Prostate gland (tissue), 2 donors: ENCODE data around the gene GABRR1. TPM values are rescaled to one million over a fixed set of nuclear protein-coding genes. Genes with fewer than 3 reads are reported as not detected.

Experiments
- DNase-seq: peaks from one replicate; pipeline ENCODE4 v3.0.0-alpha.2; 2019; ENCODE audit warnings: low spot score
- H3K27ac ChIP-seq, 2 donors: fragments of 200-600 bp; sonication (generic); 2 replicates each; pipeline ENCODE4 v1.5.1; 2017 to 2019
- H3K27me3 ChIP-seq: fragments of 200-600 bp; sonication (generic); replicated peaks from 2 replicates; pipeline ENCODE4 v1.5.1; 2019; ENCODE audit not compliant: insufficient read depth
- H3K36me3 ChIP-seq, 2 donors: fragments of 200-600 bp; sonication (generic); 1 replicate in 1 of 2; 2 replicates in 1 of 2; pipeline versions ENCODE4 v1.5.1 to v1.8.1; 2017 to 2019
- H3K4me1 ChIP-seq: fragments of 200-600 bp; sonication (generic); replicated peaks from 2 replicates; pipeline ENCODE4 v1.5.1; 2019
- H3K4me3 ChIP-seq, 2 donors: fragments of 200-600 bp; sonication (generic); 2 replicates each; pipeline ENCODE4 v1.5.1; 2017 to 2019
- H3K9me3 ChIP-seq: fragments of 200-600 bp; sonication (generic); 2 replicates; pipeline ENCODE4 v1.5.1; 2017
- POLR2A ChIP-seq: fragments of 450-650 bp; IDR thresholded peaks from one replicate; pipeline ENCODE4 v1.6.1; 2016; ENCODE audit warnings: antibody characterized with exemption, mild to moderate bottlenecking
- POLR2AphosphoS5 ChIP-seq: sonication (generic); formaldehyde crosslinking; IDR thresholded peaks from one replicate; pipeline ENCODE4 v1.6.1; 2017; ENCODE audit warnings: antibody characterized with exemption
- WGBS: methylation state at CpG from one replicate; pipeline ENCODE4 v1.1.5; 2018; 5-methylcytosine and 5-hydroxymethylcytosine counted together
- intact Hi-C: fragments of 100-400 bp; cut with DNase I; formaldehyde crosslinking; loops from one replicate; pipeline ENCODE4 v1.14.2; 2022
- total RNA-seq, 2 donors: library from RNA; depleted of rRNA; stranded (reverse); fragments of >200 nt; gene quantifications; one replicate each; pipeline ENCODE4 v1.1.0, GENCODE V29; 2016
- TF ChIP-seq, protein P1 (sequence below), 4 experiments: fragments of 200-600 bp in 2 of 4; fragments of 450-650 bp in 2 of 4; sonication (generic) in 2 of 4; IDR thresholded peaks; 1 replicate in 3 of 4; 2 replicates in 1 of 4; pipeline ENCODE4 v1.5.1; 2016 to 2019; ENCODE audit warnings: antibody characterized with exemption in 4 of 4, mild to moderate bottlenecking in 2 of 4, moderate library complexity in 2 of 4

Gene GABRR1
- total RNA-seq, 2 donors from 2014 or later, result 0.97 TPM; not detected in 1

DNA sequence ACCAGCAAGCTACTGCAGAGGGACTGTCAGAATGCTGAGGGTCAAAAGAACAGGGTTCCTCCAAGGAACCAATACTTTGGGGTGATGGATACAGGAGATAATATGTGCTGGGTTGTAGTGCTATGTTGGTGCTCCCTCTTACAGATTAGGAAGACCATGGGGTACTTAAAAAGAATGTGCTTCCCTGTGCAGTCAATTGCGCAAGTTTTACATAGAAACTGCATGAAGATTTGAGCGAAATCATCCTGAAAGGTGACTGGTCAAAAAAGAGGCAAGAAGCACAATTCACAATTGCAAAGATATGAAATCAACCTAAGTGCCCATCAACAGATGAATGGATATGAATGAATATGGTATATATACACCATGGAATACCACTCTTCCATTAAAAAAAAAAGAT, 33.9 kb downstream of the GABRR1 start:
- no peaks in the 10 kb centered on the region for H3K9me3 ChIP-seq
- no peak for DNase-seq
- no peaks in the 10 kb centered on the region for H3K27me3 ChIP-seq
- 48% methylated on average over 2 of the region's 2 CpGs for WGBS
- no peaks in the 10 kb centered on the region for H3K36me3 ChIP-seq
- no peak for TF ChIP-seq POLR2AphosphoS5
- TF ChIP-seq, protein P1, sequence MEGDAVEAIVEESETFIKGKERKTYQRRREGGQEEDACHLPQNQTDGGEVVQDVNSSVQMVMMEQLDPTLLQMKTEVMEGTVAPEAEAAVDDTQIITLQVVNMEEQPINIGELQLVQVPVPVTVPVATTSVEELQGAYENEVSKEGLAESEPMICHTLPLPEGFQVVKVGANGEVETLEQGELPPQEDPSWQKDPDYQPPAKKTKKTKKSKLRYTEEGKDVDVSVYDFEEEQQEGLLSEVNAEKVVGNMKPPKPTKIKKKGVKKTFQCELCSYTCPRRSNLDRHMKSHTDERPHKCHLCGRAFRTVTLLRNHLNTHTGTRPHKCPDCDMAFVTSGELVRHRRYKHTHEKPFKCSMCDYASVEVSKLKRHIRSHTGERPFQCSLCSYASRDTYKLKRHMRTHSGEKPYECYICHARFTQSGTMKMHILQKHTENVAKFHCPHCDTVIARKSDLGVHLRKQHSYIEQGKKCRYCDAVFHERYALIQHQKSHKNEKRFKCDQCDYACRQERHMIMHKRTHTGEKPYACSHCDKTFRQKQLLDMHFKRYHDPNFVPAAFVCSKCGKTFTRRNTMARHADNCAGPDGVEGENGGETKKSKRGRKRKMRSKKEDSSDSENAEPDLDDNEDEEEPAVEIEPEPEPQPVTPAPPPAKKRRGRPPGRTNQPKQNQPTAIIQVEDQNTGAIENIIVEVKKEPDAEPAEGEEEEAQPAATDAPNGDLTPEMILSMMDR (IDR thresholded peaks at IDR 0.05), result no peak
- no peak for TF ChIP-seq POLR2A
- H3K27ac ChIP-seq, result no peak overlapping the region
- no peak overlapping the region for H3K4me3 ChIP-seq
- no peaks in the 10 kb centered on the region for H3K4me1 ChIP-seq
- intact Hi-C loops, result no loop called here

DNA sequence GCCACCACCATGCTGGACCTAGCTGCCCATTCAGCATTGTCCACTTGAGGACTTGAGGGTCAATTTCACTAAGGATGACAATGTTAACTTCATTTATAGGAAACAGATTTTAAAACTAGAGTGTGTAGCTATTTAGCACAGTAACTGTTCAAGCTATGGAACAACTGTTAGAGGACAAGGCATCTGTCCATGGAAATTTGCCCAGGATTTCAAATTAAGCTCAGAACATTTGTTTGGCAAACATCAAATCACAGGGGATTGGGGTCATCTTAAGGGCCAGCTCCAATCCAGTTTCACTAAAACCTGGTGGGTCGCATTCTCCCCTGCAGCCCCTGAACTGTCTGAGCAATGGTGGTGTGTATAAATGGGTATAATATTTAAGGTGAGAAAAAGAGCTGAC, 36.2 kb downstream of the GABRR1 start:
- Histone ChIP-seq H3K9me3 (no peaks in the 10 kb centered on the region), H3K36me3 (no peaks in the 10 kb centered on the region), H3K4me3 (no peak overlapping the region), H3K4me1 (no peaks in the 10 kb centered on the region), H3K27me3 (no peaks in the 10 kb centered on the region), H3K27ac (no peak overlapping the region)
- intact Hi-C loops, result no loop called here
- WGBS, result 75% methylated on average over 1 of the region's 1 CpG
- no peak for DNase-seq
- TF ChIP-seq POLR2AphosphoS5 (no peak), POLR2A (no peak)
- TF ChIP-seq, protein P1 (IDR thresholded peaks at IDR 0.05), result no peak

DNA sequence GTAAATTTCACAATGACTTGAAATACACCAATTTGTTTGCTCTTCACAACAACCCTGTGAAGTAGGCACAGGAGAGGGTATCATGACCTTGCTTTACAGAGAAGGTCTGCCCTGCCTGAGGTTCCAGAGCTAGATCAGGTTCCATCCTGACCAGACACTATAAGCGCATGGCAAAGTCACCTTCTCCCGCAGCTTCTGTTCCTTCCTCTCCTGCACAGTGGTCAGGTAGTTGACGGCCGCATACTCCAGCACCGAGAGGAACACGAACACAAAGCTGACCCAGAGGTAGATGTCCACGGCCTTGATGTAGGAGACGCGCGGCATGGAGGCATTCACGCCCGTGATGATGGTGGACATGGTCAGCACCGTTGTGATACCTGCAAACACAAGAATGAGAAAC, 37.0 kb downstream of the GABRR1 start:
- WGBS, result 94% methylated on average over 13 of the region's 13 CpGs
- H3K4me1 ChIP-seq, result no peaks in the 10 kb centered on the region

DNA sequence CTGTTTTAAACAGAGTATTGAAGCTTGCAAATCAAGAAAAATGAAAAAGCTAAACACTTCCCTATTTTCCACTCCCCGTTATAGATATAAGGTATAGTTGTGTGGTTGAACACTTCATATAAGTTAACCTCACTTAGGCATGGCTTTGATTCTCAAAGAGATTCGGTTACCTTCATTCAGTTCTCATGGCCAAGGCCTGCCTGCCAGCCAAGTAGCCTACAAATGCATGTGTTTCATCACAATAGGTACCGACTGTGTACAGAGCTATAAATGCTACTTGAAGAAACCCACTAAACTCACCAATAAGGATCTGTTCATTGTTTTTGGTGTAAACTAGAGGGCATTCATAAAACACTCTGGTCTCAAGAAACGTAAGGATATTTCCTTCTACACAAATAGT, 43.5 kb downstream of the GABRR1 start:
- intact Hi-C loops, result no loop called here
- H3K27ac ChIP-seq, result no peak overlapping the region
- WGBS, result 48% methylated on average over 4 of the region's 4 CpGs
- no peaks in the 10 kb centered on the region for H3K4me1 ChIP-seq
- H3K4me3 ChIP-seq, result no peak overlapping the region
- H3K36me3 ChIP-seq, result no peaks in the 10 kb centered on the region
- no peak for DNase-seq
- TF ChIP-seq POLR2AphosphoS5 (no peak), POLR2A (no peak)
- TF ChIP-seq, protein P1 (IDR thresholded peaks at IDR 0.05), result no peak
- H3K27me3 ChIP-seq, result no peaks in the 10 kb centered on the region
- H3K9me3 ChIP-seq, result no peaks in the 10 kb centered on the region

More for the DNA sequence above, 37.0 kb downstream of the GABRR1 start:
- Histone ChIP-seq H3K27ac (no peak overlapping the region), H3K27me3 (no peaks in the 10 kb centered on the region), H3K36me3 (no peaks in the 10 kb centered on the region), H3K9me3 (no peaks in the 10 kb centered on the region), H3K4me3 (no peak overlapping the region)
- no peak for DNase-seq
- intact Hi-C loops, result no loop called here
- TF ChIP-seq, protein P1 (IDR thresholded peaks at IDR 0.05), result no peak
- TF ChIP-seq POLR2A (no peak), POLR2AphosphoS5 (no peak)

DNA sequence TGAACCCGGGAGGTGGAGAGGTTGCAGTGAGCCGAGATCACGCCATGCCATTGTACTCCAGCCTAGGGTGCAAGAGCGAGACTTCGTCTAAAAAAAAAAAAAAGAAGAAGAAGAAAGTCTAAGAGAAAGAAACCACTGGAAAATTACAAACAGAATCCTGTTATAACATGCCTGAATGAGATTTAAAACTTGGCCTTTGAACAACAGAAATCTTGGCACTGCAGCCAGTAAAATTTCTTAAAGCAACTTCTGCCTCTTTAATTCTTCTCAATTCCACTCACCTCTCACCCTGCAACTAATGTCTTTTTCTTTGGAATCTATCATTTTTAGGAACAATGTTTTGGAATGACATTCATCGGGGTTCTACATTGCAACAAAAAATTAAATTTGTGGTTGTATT, 45.0 kb downstream of the GABRR1 start:
- intact Hi-C loops, result no loop called here
- Histone ChIP-seq H3K27ac (no peak overlapping the region), H3K4me3 (no peak overlapping the region), H3K9me3 (no peaks in the 10 kb centered on the region), H3K4me1 (no peaks in the 10 kb centered on the region), H3K36me3 (no peaks in the 10 kb centered on the region), H3K27me3 (no peaks in the 10 kb centered on the region)
- 30% methylated on average over 6 of the region's 6 CpGs for WGBS
- DNase-seq, result no peak
- TF ChIP-seq POLR2A, result no peak
- no peak for TF ChIP-seq POLR2AphosphoS5
- TF ChIP-seq, protein P1 (IDR thresholded peaks at IDR 0.05), result no peak
